ENCODE data around the gene FAM3C.

DNA sequence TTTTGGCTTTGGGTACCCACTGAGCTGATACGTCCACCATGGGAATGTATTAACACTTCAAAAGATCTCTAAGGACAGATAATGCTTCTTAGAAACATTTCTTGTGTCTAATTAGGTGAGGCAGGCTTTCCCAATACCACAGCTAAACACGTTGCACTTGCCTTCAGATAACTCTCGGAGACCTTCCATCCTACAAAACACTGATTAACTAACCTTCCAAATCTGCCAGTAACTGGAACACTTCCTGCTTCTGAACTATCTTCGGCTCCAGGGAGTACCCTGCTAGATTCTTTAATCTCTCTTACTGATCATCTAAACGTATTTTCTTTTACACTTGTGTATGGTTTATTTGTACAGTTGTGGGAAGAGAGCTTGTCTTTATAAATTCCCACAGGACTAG is 68.4 kb downstream of the FAM3C start:
- TF ChIP-seq, protein P1, sequence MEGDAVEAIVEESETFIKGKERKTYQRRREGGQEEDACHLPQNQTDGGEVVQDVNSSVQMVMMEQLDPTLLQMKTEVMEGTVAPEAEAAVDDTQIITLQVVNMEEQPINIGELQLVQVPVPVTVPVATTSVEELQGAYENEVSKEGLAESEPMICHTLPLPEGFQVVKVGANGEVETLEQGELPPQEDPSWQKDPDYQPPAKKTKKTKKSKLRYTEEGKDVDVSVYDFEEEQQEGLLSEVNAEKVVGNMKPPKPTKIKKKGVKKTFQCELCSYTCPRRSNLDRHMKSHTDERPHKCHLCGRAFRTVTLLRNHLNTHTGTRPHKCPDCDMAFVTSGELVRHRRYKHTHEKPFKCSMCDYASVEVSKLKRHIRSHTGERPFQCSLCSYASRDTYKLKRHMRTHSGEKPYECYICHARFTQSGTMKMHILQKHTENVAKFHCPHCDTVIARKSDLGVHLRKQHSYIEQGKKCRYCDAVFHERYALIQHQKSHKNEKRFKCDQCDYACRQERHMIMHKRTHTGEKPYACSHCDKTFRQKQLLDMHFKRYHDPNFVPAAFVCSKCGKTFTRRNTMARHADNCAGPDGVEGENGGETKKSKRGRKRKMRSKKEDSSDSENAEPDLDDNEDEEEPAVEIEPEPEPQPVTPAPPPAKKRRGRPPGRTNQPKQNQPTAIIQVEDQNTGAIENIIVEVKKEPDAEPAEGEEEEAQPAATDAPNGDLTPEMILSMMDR (IDR thresholded peaks at IDR 0.05), result no peak
- TF ChIP-seq POLR2A (IDR thresholded peaks at IDR 0.05), result no peak
